NAMALWA (cell line): Measurements from ENCODE around the gene RBP2.
"Not testable (repeated sequence)": the region's sequence is repeated elsewhere in the genome, so short reads cannot be mapped to it uniquely, and the experiment has no call there.

Experiments used
- DNase-seq: peaks from one replicate; pipeline ENCODE4 v3.0.0-alpha.2; 2015; ENCODE audit warnings: low spot score

RBP2 gene

DNA sequence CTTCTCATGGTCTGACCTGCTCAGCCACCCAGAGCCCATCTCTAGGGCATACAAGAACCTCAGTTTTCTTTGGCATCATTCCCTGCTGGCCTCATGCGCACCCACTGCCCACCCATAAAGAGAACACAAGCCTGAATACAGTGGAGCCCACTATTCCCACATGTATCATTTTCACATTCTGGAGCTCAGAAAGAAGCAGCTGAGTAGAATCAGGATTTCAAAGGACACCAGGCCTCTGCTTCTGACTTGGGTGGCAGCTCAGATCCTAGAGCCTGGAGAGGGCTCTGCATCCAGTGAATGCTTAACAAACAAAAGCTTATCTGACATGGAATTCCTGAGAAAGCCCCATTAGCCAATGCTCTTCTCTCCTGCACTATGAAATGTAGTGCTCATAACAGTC lies 34.7 kb downstream of the RBP2 start:
- no peak for DNase-seq

DNA sequence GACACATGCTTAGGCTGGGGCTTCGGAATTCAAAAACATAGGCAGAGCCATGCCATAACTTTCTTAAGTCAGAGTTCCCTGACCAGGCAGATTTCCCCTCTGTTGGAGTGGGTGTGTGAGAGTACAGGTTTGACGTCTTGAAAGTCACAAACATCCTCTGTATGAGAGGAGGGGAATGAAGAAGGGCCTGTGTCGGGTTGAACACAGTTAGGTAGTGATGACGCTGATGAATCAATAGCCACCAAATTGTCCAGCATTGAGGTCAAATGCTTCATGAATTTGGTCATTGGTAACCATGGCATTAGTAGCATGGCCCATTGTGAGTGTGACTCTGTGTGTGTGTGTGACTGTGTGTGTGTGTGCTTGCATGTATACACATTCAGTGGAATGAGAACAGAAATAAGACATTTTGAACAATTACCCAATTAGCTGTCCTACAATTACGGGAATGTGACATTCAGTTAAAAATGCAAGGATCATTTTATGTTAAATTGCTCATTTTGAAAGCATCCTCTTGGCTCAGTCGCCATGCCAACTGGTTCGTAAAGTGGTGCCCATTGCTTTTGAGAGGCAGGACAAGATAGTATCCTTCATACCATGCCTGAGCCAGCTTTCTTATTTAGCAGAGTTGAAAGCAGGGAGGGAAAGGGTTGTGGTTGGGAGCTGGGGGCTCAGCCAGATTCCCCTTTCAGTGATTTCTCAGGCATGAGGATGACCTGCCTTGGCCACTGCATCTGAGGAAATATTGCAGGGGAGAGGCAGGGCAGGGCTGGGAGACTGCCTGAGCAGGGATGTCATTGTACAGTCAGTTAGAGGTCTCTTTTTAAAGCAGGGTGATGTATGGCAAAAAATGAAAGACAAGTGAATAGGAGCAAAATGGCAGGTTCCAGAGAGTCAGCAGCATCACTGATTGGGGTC lies 35.4 kb downstream of the RBP2 start:
- DNase-seq = no peak

DNA sequence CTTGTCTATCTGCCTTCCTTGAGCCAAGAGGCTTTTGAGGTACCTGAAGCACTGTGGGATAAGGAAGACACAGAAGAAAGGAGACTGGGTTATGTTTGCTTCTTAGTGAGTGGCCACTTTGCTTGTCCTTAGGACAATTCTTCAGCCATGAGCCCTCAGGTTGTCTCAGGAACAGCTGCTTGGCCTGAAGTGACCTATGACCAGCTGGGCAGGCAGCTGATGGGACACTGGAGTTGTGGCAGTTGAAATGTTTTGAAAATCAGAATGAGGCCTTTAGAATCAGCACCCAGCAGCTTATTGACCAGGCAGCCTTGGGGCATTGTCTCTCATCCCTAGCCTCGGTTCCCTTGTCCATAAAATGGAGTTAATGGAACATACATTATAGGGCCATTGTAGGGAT lies 37.0 kb downstream of the RBP2 start:
- no peak for DNase-seq

DNA sequence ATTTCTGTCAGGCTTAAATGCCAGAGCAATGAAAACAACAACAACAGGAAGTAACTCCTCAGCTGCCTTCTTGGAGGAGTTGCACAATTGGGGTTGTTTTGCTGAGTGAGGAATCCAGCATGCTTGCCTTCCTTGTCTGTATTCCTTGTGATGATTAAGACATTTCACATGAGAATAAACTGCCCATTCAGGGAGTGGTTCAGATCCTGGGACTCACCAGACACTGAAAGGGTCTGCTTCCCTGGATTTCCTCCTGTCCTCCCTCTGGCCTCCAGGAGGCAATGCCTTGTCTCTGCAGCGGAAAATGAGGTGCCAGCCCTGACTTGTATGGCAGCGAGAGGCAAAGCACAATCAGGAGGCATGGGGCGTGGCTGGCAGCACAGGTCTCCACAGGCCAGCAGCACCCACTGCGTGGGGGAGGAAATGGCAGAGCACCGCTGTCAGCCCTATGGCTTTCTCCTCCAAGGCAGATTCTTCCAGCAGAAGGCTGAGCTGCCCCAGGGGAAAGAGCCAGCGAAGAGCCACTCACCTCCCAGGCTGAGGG lies 41.5 kb downstream of the RBP2 start:
- no peak for DNase-seq

DNA sequence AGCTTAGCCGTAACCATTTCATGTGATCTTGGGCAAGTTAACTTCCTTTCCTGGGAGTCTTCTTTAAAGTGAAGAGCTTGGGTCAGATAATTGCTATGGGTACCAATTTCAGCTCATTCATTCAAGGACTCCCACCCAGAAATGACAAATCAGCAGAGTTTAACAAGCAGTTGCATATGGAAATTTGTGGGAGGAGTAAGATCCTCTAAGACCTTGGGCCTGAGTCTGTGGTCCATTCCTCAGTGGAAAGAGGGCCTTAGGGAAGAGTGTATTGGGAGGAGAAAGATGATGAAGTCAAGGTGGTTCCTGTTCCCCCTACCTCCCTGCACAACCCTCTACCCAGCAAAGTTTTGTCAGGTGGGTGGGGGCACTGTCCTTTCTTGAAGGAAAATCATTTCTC lies 42.1 kb downstream of the RBP2 start:
- no peak for DNase-seq

DNA sequence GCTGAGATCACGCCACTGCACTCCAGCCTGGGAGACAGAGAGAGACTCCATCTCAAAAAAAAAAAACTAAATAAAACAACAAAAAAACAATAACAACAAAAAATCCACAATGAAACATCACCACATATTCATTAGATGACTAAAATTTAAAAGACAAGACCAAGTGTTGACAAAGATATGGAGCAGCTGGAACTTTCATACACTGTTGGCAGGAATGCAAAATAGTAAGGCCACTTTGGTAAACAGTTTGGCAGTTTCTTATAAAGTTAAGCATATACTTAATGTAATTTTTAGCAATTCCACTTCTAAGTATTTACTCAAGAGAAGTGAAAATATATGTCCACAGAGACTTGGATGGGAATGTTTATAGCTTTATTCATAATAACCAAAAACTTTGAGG lies 43.2 kb downstream of the RBP2 start:
- DNase-seq = no peak

DNA sequence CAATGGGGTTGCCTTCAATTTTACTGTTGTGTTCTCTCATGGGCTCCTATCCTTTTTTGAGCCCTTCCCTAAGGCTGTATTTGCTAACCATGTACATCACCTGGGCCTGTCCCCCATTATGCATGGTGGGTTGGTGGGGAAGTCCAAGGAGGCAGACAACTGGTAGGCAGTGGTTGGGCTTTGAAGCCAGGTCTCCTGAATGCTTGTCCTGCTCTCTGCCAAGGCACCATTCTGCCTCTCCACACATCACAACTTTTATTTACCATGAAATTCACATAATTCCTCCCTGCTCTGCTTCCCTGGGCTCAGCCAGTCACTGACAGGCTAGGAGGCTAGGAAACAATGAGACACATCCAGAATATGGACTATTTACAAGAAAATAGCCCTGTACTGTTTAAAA lies 45.8 kb downstream of the RBP2 start:
- no peak for DNase-seq

DNA sequence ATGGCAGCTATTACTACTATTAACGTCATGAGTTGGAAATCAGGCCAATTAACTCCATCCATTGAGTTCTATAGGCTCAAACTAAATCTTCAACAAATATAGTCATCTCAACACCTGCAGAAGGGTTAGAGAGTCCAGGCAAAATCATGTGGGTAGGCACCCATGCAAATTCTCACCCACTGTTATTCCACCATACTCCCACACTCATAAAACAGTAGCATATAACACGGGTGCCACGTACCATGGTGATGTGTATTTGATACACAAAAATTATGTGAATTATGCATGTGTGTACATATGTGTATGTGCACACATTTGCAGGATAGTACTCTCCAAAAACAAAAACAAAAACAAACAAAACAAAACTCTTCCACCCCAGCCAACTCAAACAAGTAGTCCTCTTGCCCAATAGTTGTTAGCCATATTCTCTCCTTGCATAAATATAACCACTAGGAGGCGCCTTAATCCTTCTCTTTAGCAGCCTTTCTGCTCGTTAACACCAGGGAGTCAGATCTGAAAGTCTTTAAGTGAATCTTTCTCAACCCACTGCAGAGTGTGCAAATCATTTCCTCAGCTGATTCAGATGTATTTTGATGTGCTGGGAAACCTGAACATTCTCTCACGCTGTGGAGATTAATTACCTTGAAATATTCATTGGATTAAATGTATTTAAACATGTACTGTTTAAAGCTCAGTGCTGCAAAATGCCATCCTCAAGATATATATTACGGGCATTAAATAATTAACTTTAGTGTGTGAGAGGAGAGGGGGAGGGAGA lies 48.8 kb downstream of the RBP2 start:
- peak; percentile 85 for DNase-seq

DNA sequence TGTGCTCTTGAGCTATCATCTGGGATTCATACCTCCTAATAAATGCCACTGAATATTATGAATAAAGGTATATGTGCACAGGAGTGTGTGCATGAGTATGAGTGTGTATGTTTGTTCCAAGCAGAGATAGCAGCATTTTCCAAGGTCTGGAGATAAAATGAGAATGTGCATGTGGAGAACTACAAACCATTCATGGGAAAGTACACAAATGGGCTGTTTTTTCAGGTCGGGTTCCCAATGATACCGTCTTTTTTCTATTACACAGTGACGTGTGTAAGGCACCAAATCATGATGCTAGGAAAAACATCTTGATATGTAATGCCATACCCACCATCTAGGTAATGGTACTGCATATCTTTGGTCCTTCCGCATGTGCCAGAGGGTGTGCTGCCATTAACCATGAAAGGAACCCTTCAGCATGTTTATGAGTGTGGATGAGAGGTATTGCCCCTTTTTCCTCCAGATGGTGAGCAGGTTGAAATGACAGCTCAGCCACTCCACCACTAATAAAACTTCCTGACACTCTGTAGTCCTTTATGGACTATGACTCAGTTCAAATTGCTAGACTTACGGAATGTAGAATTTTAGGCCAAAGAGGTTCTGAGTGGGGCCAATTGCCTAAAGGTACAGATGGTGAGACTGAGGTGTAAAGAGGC lies 50.4 kb downstream of the RBP2 start:
- DNase-seq = no peak

DNA sequence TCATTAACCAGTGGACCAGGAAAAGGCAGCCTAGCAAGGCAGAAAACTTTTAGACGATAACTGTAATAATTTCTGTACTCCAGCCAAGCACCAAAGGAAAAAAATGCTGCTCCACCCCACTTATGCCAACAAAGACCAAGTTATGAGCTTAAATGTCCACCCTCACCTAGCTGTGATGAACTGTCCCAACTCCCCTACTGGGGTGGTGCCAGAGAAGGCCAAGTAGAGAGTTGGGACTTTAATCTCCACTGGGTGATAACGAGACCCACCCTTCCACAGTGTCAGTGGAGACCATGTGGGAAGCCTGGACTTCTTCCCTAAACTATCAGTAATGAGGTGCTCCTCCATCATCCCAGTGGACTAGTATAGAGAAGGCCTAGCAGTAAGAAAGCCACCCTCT lies 53.1 kb downstream of the RBP2 start:
- DNase-seq = no peak

DNA sequence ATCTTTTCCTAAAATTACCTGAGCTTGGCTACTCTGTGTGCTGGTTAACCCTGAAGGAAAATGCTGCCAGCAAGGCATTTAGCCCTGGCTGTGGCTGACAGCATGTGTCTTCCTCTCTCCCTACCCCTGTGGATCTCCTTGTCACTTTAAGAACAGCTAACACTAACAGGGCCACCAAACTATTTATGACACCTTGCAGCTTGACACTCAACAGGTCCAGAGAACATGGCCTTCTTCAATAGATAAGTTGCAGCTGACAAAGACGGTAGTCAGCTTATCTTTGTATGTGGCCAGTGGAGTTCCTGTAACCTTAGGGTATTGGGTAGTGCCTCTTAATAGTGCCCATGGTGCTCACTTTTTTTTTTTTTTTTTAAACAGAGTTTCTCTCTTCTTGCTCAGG lies 54.9 kb downstream of the RBP2 start:
- no peak for DNase-seq

DNA sequence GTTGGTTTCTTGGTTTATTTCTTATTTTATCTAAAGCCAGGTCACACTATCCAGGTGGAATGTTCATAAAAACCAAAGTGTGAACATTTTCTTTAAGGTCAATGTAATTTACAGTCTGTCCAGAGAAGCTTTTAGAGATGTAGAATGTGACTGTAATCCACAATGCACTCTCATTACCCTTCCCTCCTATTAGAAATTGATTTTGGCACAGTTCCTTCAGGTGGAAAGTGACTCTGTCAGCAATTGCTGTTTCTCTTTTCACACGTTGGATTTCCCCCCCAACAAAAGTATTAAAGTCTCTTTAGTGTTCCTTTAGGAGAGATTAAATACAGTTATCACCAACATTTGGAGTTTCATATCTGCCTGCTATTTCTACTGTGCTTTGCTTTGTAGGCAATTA lies 55.3 kb downstream of the RBP2 start:
- no peak for DNase-seq

DNA sequence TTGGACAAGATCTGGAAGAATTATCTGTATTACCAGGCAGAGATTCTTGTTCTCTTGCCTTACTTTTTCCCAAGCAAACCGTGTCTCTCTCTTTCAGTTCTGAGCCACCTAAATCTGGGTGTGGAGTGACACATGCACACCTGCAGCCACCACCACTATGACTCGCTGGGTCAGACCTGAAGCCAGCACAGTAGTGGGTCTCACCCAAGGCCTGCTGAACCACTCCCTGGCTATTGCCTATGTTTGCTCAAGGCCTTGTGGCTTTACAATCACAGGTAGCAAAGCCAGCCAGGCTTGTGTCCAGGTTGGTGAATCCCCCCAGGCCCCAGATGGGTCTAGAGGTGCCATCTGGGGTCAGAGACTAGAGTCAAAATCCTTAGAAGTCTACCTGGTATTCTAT lies 58.2 kb downstream of the RBP2 start:
- DNase-seq = no peak

DNA sequence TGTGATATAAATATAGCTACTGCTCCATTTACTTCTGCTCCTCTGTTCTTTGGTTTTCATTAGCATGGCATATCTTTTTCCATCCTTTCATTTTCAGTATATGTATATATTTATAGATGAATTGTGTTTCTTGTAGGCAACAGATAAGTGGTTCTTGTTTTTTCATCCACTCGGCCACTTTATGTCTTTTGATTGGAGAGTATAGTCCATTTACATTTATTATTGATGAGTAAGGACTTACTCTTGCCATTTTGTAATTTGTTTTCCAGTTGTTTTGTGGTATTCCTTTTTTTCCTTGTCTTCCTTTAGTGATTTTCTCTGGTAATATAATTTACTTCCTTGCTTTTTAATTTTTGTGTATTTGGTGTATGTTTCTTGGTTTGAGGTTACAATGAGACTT lies 60.0 kb downstream of the RBP2 start:
- DNase-seq = no peak

DNA sequence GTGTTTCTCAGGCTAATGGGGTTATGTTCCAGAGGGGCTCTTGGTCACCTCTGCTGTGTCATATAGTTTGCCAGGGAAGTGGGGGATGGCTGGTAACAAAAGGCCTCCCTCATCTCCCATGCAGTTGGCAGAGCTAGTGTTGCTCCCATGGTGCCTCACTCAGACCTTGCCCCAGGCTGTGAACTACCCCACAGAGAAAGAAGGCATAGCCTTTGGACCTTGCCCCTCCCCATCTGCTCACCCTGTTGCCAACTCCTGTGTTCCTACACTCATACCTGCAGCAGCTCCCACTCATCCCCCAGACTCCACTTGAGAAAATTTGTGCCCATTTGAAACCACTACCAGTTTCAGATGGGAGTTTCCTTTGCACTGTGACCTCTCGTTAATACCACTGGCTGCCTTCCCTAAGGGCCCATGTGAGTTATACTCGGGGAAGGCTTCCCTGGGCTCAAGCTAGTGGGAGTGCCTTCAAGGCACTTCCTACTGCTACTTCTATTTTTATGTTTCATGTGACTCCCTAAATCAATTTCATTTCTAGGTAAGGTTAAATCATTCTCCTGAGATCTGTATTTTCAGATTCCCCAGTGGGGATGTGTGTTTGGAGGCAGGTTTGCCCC lies 61.6 kb downstream of the RBP2 start:
- no peak for DNase-seq

DNA sequence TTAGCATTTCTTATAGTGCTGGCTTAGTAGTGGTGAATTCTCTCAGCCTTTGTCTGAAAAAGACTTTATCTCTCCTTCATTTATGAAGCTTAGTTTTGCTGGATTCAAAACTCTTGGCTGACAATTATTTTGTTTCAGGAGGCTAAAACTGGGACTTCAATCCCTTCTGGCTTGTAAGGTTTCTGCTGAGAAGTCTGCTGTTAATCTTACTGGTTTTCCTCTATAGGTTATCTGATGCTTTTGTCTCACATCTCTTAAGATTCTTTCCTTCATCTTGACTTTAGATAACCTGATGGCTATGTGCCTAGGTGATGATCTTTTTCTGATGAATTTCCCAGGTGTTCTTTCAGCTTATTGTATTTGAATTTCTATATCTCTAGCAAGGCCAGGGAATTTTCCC lies 63.4 kb downstream of the RBP2 start:
- not testable (repeated sequence) for DNase-seq
